ENCODE data around the gene GEMIN5.

GRCh38 chr5:154917757-154918156 is 20.3 kb downstream of the GEMIN5 start:
- TF ChIP-seq CTCF (IDR thresholded peaks at IDR 0.05) (no peak), POLR2A (IDR thresholded peaks at IDR 0.05) (no peak)

All from prostate gland (tissue), 2 donors.